HepG2 (cell line): Measurements from ENCODE around the gene SAP25. TPM values are rescaled to one million over a fixed set of nuclear protein-coding genes. Genes with fewer than 3 reads are reported as not detected.

Experiments used
- BORCS8-MEF2B ChIP-seq: sonication (generic); formaldehyde crosslinking; IDR thresholded peaks from 2 replicates; pipeline ENCODE4 v1.8.0; 2022; ENCODE audit warnings: mild to moderate bottlenecking, missing genetic modification reagents
- FOXK1 ChIP-seq: sonication (generic); formaldehyde crosslinking; IDR thresholded peaks from 2 replicates; pipeline ENCODE4 v1.4.0; 2020; ENCODE audit warnings: low read depth, missing genetic modification reagents, borderline replicate concordance
- GABPB1 ChIP-seq: IDR thresholded peaks from 2 replicates; pipeline ENCODE4 v1.6.1; 2016; ENCODE audit warnings: mild to moderate bottlenecking, missing genetic modification reagents, moderate library complexity, missing compliant biosample characterization
- HDAC6 ChIP-seq: fragments of 200-600 bp; sonication (generic); IDR thresholded peaks from 2 replicates; pipeline ENCODE4 v1.7.0; 2017; ENCODE audit warnings: mild to moderate bottlenecking, antibody characterized with exemption, low read length, low read depth
- IRX3 ChIP-seq: sonication (generic); formaldehyde crosslinking; IDR thresholded peaks from 2 replicates; pipeline ENCODE4 v1.8.1; 2023; ENCODE audit warnings: mild to moderate bottlenecking, low read depth, missing genetic modification reagents, borderline replicate concordance
- NFE2 ChIP-seq: sonication (generic); formaldehyde crosslinking; IDR thresholded peaks from 2 replicates; pipeline ENCODE4 v1.4.0; 2020; ENCODE audit warnings: missing genetic modification reagents
- RNF2 ChIP-seq: fragments of 450-650 bp; conservative IDR thresholded peaks from 2 replicates; pipeline ENCODE4 v1.6.1; 2016; ENCODE audit warnings: low read depth
- SAP130 ChIP-seq: IDR thresholded peaks from 2 replicates; pipeline ENCODE4 v1.6.1; 2016; ENCODE audit warnings: low read depth
- ZNF460 ChIP-seq: sonication (generic); formaldehyde crosslinking; IDR thresholded peaks from 2 replicates; pipeline ENCODE4 v1.5.1; 2020; ENCODE audit warnings: missing genetic modification reagents, mild to moderate bottlenecking, borderline replicate concordance
- ZNF841 ChIP-seq: sonication (generic); formaldehyde crosslinking; IDR thresholded peaks from 2 replicates; pipeline ENCODE4 v1.8.1; 2023; ENCODE audit warnings: missing genetic modification reagents, borderline replicate concordance
- polyA plus RNA-seq, 8 experiments: library from polyadenylated mRNA; depleted of rRNA in 3 of 8; stranded (reverse) in 7 of 8; unstranded in 1 of 8; fragments of >200 nt; fragmentation: Illumina TruSeq in 4 of 8; extraction: Trizol in 4 of 8; gene quantifications; 2 replicates each; pipeline versions ENCODE4 v1.2.1 to v1.2.3, GENCODE V29; 2011 to 2016; ENCODE audit warnings: low read depth in 4 of 8, missing spikeins in 1 of 8, mixed read lengths in 1 of 8; ENCODE audit not compliant: insufficient read depth in 1 of 8
- total RNA-seq, 5 experiments: library from RNA; depleted of rRNA; stranded (reverse); fragments of >200 nt; fragmentation: Illumina TruSeq; extraction: Trizol; gene quantifications; 2 replicates each; pipeline ENCODE4 v1.2.3, GENCODE V29; 2016; ENCODE audit warnings: low read depth in 1 of 5
- TF ChIP-seq, protein P1 (sequence below), 2 experiments: sonication (generic) in 1 of 2; formaldehyde crosslinking in 1 of 2; IDR thresholded peaks; 2 replicates each; pipeline versions ENCODE4 v1.6.1 to v1.9.0; 2014 to 2022; ENCODE audit warnings: antibody characterized with exemption in 1 of 2, borderline replicate concordance in 1 of 2, inconsistent platforms in 1 of 2, low read depth in 1 of 2, missing genetic modification reagents in 1 of 2
- TF ChIP-seq, protein P2 (sequence below): sonication (generic); formaldehyde crosslinking; IDR thresholded peaks from 2 replicates; pipeline ENCODE4 v1.4.0; 2020; ENCODE audit warnings: missing genetic modification reagents
- TF ChIP-seq, protein P3 (sequence below): sonication (generic); formaldehyde crosslinking; IDR thresholded peaks from 2 replicates; pipeline ENCODE4 v1.5.0; 2020; ENCODE audit warnings: missing genetic modification reagents

The SAP25 gene
- total and polyA plus RNA-seq, 2 of the 13 experiments (the other 11 are each of a cell fraction or from before 2014, with no cell fraction given), result 0.15 to 0.20 TPM

DNA sequence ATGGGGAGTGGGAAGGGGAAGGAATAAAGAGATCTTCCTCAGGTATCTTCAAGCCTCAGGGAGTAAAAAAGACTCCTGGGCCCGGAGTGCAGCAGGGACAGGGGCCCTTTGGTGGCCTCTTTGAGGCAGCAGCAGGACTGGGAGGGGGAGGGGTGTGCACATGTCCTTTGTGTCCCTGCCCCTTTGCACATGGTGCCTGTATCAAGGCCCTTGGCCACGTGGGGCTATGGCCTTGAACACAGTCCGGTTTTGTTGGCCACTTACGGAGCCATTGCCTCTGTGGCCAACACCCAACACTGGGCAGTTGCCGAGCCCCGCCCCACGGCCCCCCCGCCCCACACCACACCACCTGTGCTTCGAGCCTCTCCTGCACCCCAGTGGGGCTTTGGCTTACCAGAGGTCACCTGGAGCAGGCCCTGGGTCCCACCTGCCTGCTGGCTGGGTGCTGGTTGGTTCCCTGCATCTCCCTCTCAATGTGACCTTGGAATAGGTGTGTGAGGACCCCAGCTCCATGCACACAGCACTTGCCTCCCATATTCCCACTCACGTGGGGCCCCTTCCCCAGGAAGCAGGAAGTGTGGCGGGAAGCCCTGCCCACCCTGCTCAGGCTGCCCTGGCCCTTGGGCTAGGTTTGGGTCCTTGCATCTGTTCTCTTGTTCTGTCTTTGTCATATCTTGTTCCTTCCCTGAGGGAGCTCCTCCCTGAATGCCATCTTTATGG, 5.4 kb downstream of the SAP25 start (continued):
- TF ChIP-seq, protein P1, sequence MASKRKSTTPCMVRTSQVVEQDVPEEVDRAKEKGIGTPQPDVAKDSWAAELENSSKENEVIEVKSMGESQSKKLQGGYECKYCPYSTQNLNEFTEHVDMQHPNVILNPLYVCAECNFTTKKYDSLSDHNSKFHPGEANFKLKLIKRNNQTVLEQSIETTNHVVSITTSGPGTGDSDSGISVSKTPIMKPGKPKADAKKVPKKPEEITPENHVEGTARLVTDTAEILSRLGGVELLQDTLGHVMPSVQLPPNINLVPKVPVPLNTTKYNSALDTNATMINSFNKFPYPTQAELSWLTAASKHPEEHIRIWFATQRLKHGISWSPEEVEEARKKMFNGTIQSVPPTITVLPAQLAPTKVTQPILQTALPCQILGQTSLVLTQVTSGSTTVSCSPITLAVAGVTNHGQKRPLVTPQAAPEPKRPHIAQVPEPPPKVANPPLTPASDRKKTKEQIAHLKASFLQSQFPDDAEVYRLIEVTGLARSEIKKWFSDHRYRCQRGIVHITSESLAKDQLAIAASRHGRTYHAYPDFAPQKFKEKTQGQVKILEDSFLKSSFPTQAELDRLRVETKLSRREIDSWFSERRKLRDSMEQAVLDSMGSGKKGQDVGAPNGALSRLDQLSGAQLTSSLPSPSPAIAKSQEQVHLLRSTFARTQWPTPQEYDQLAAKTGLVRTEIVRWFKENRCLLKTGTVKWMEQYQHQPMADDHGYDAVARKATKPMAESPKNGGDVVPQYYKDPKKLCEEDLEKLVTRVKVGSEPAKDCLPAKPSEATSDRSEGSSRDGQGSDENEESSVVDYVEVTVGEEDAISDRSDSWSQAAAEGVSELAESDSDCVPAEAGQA (IDR thresholded peaks at IDR 0.05; ENCODE audit: low read depth), result 0 out of 2 replicates have a peak, but pooled peaks have one; percentile 31
- TF ChIP-seq, protein P1 (CRISPR knock-in tag; IDR thresholded peaks at IDR 0.05; ENCODE audit: borderline replicate concordance), result peak; percentile 52
- TF ChIP-seq HDAC6 (no peak), GABPB1 (peak; percentile 64), ZNF460 (peak; percentile 50; the same call in 1 of the 2 replicates), RNF2 (peak; percentile 72; the same call in 1 of the 2 replicates), BORCS8-MEF2B (peak; percentile 87), NFE2 (no peak), IRX3 (CRISPR knock-in tag) (peak; percentile 95), ZNF841 (CRISPR knock-in tag) (no peak), FOXK1 (CRISPR knock-in tag) (peak; percentile 80; the same call in 1 of the 2 replicates), SAP130 (CRISPR knock-in tag) (peak; percentile 93)
- TF ChIP-seq, protein P2, sequence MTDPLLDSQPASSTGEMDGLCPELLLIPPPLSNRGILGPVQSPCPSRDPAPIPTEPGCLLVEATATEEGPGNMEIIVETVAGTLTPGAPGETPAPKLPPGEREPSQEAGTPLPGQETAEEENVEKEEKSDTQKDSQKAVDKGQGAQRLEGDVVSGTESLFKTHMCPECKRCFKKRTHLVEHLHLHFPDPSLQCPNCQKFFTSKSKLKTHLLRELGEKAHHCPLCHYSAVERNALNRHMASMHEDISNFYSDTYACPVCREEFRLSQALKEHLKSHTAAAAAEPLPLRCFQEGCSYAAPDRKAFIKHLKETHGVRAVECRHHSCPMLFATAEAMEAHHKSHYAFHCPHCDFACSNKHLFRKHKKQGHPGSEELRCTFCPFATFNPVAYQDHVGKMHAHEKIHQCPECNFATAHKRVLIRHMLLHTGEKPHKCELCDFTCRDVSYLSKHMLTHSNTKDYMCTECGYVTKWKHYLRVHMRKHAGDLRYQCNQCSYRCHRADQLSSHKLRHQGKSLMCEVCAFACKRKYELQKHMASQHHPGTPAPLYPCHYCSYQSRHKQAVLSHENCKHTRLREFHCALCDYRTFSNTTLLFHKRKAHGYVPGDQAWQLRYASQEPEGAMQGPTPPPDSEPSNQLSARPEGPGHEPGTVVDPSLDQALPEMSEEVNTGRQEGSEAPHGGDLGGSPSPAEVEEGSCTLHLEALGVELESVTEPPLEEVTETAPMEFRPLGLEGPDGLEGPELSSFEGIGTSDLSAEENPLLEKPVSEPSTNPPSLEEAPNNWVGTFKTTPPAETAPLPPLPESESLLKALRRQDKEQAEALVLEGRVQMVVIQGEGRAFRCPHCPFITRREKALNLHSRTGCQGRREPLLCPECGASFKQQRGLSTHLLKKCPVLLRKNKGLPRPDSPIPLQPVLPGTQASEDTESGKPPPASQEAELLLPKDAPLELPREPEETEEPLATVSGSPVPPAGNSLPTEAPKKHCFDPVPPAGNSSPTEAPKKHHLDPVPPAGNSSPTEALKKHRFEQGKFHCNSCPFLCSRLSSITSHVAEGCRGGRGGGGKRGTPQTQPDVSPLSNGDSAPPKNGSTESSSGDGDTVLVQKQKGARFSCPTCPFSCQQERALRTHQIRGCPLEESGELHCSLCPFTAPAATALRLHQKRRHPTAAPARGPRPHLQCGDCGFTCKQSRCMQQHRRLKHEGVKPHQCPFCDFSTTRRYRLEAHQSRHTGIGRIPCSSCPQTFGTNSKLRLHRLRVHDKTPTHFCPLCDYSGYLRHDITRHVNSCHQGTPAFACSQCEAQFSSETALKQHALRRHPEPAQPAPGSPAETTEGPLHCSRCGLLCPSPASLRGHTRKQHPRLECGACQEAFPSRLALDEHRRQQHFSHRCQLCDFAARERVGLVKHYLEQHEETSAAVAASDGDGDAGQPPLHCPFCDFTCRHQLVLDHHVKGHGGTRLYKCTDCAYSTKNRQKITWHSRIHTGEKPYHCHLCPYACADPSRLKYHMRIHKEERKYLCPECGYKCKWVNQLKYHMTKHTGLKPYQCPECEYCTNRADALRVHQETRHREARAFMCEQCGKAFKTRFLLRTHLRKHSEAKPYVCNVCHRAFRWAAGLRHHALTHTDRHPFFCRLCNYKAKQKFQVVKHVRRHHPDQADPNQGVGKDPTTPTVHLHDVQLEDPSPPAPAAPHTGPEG, result peak; percentile 41; the same call in 1 of the 2 replicates
- TF ChIP-seq, protein P3, sequence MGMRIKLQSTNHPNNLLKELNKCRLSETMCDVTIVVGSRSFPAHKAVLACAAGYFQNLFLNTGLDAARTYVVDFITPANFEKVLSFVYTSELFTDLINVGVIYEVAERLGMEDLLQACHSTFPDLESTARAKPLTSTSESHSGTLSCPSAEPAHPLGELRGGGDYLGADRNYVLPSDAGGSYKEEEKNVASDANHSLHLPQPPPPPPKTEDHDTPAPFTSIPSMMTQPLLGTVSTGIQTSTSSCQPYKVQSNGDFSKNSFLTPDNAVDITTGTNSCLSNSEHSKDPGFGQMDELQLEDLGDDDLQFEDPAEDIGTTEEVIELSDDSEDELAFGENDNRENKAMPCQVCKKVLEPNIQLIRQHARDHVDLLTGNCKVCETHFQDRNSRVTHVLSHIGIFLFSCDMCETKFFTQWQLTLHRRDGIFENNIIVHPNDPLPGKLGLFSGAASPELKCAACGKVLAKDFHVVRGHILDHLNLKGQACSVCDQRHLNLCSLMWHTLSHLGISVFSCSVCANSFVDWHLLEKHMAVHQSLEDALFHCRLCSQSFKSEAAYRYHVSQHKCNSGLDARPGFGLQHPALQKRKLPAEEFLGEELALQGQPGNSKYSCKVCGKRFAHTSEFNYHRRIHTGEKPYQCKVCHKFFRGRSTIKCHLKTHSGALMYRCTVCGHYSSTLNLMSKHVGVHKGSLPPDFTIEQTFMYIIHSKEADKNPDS (CRISPR knock-in tag), result peak; percentile 12; the same call in 1 of the 2 replicates
